Kasumi-1 (cell line): ENCODE measurements around the gene EXD2.
"Not testable (repeated sequence)": the region's sequence is repeated elsewhere in the genome, so short reads cannot be mapped to it uniquely, and the experiment has no call there.

Source experiments
- DNase-seq, 2 experiments: peaks; one replicate each; lab custom pipeline; 2025; lab: John Stamatoyannopoulos, UW

EXD2 gene

GRCh38 chr14:69281450-69282169 is 90.3 kb downstream of the EXD2 start:
- no peak for DNase-seq

GRCh38 chr14:69282448-69282847 is 91.2 kb downstream of the EXD2 start:
- no peak for DNase-seq

GRCh38 chr14:69284170-69284569 is 92.9 kb downstream of the EXD2 start:
- no peak for DNase-seq

GRCh38 chr14:69285661-69286255 is 94.5 kb downstream of the EXD2 start:
- no peak for DNase-seq

GRCh38 chr14:69287098-69288010 is 96.1 kb downstream of the EXD2 start:
- no peak for DNase-seq

GRCh38 chr14:69288011-69288771 is 96.9 kb downstream of the EXD2 start:
- DNase-seq: no peak

GRCh38 chr14:69288956-69289705 is 97.8 kb downstream of the EXD2 start:
- no peak for DNase-seq

GRCh38 chr14:69289811-69290520 is 98.7 kb downstream of the EXD2 start:
- no peak for DNase-seq

- not testable (repeated sequence) for DNase-seq
Observed at GRCh38 chr14:69290881-69291280, 99.6 kb downstream of the EXD2 start.

GRCh38 chr14:69291396-69291795 is 100.1 kb downstream of the EXD2 start:
- no peak for DNase-seq

GRCh38 chr14:69291891-69292561 is 100.7 kb downstream of the EXD2 start:
- no peak for DNase-seq
